IMR-90 (cell line): Measurements from ENCODE around the gene COMP. TPM values are rescaled to one million over a fixed set of nuclear protein-coding genes. Genes with fewer than 3 reads are reported as not detected.

Source experiments
- ATAC-seq: fragments of 200-7000 bp; cut with Tn5 transposase; 2 replicates; pipeline ENCODE4 v1.9.1; 2020; ENCODE audit warnings: low read depth, mild to moderate bottlenecking, moderate library complexity
- BruUV-seq: library from RNA; stranded (reverse); fragments of 400-500 nt; replicated peaks from 2 replicates; lab custom pipeline; 2021; lab: Mats Ljungman, UMichigan
- CTCF ChIA-PET: fragments of 300-600 bp; formaldehyde crosslinking; extraction: SDS; loops from one replicate; lab custom pipeline; 2021; ENCODE audit warnings: antibody characterized with exemption; lab: Yijun Ruan, JAX
- POLR2A ChIA-PET: fragments of 300-600 bp; sonication (Branson Sonifier 250); formaldehyde crosslinking; loops from one replicate; lab custom pipeline; 2022; ENCODE audit warnings: antibody characterized with exemption; ENCODE audit not compliant: unreplicated experiment; lab: Charles Lee
- DNase-seq: peaks from one replicate; pipeline ENCODE4 v3.0.0; 2013
- H2AFZ ChIP-seq: replicated peaks from 2 replicates; pipeline ENCODE3; 2013; ENCODE audit warnings: low read length, mild to moderate bottlenecking; ENCODE audit not compliant: poor library complexity
- H2AK5ac ChIP-seq: 2 replicates; pipeline ENCODE4 v1.6.1; 2013; ENCODE audit warnings: low read depth, low read length, inconsistent platforms
- H2AK9ac ChIP-seq: replicated peaks from 2 replicates; pipeline ENCODE3; 2013; ENCODE audit warnings: mild to moderate bottlenecking, low read depth, low read length, moderate library complexity; ENCODE audit not compliant: poor library complexity
- H2BK120ac ChIP-seq: 2 replicates; pipeline ENCODE4 v1.6.1; 2013; ENCODE audit warnings: low read depth, low read length, inconsistent platforms
- H2BK15ac ChIP-seq: 3 replicates; pipeline ENCODE4 v1.6.1; 2013; ENCODE audit warnings: low read depth, low read length, inconsistent platforms
- H2BK20ac ChIP-seq: 2 replicates; pipeline ENCODE4 v1.6.1; 2013; ENCODE audit warnings: low read depth, mild to moderate bottlenecking, inconsistent platforms, low read length, moderate library complexity
- H2BK5ac ChIP-seq: 2 replicates; pipeline ENCODE4 v1.6.1; 2013; ENCODE audit warnings: mild to moderate bottlenecking, low read depth, low read length, inconsistent platforms; ENCODE audit not compliant: poor library complexity, severe bottlenecking
- H3K14ac ChIP-seq: replicated peaks from 2 replicates; pipeline ENCODE4 v1.6.1; 2013; ENCODE audit warnings: low read depth, low read length, inconsistent platforms
- H3K18ac ChIP-seq: 2 replicates; pipeline ENCODE4 v1.6.1; 2013; ENCODE audit warnings: low read depth, low read length, control low read depth
- H3K23ac ChIP-seq: 2 replicates; pipeline ENCODE4 v1.6.1; 2013; ENCODE audit warnings: low read depth, low read length, inconsistent platforms
- H3K27ac ChIP-seq: 2 replicates; pipeline ENCODE4 v1.5.1; 2013; ENCODE audit warnings: mild to moderate bottlenecking, control low read depth, low read length; ENCODE audit not compliant: insufficient read depth
- H3K27me3 ChIP-seq: 2 replicates; pipeline ENCODE4 v1.6.1; 2013; ENCODE audit warnings: low read length; ENCODE audit not compliant: control insufficient read depth, insufficient read depth
- H3K36me3 ChIP-seq: 2 replicates; pipeline ENCODE4 v1.6.1; 2013; ENCODE audit warnings: low read length, mixed read lengths; ENCODE audit not compliant: control insufficient read depth, insufficient read depth
- H3K4ac ChIP-seq: 2 replicates; pipeline ENCODE4 v1.6.1; 2013; ENCODE audit warnings: low read depth, low read length, inconsistent platforms
- H3K4me1 ChIP-seq: 2 replicates; pipeline ENCODE4 v1.6.1; 2013; ENCODE audit warnings: low read length, mixed read lengths; ENCODE audit not compliant: control insufficient read depth, insufficient read depth
- H3K4me2 ChIP-seq: 2 replicates; pipeline ENCODE4 v1.6.1; 2013; ENCODE audit warnings: low read depth, mild to moderate bottlenecking, control low read depth, low read length, moderate library complexity
- H3K4me3 ChIP-seq: 2 replicates; pipeline ENCODE4 v1.5.1; 2013; ENCODE audit warnings: low read depth, mild to moderate bottlenecking, control low read depth, low read length, moderate library complexity; ENCODE audit not compliant: insufficient read depth
- H3K56ac ChIP-seq: 2 replicates; pipeline ENCODE4 v1.6.1; 2013; ENCODE audit warnings: low read length, inconsistent platforms; ENCODE audit not compliant: insufficient read depth; ENCODE audit errors: extremely low read depth
- H3K79me1 ChIP-seq, 2 experiments: 2 replicates each; pipeline ENCODE4 v1.6.1; 2013; ENCODE audit warnings: low read length in 2 of 2, inconsistent platforms in 1 of 2, low read depth in 1 of 2
- H3K9ac ChIP-seq: 2 replicates; pipeline ENCODE4 v1.6.1; 2013; ENCODE audit warnings: low read depth, low read length, control low read depth
- H3K9me1 ChIP-seq: 2 replicates; pipeline ENCODE4 v1.6.1; 2013; ENCODE audit warnings: low read length, inconsistent platforms; ENCODE audit not compliant: insufficient read depth
- H3K9me3 ChIP-seq: 2 replicates; pipeline ENCODE4 v1.6.1; 2013; ENCODE audit warnings: low read length; ENCODE audit not compliant: control insufficient read depth, insufficient read depth
- H4K20me1 ChIP-seq: 2 replicates; pipeline ENCODE4 v1.6.1; 2013; ENCODE audit warnings: low read length, inconsistent platforms; ENCODE audit not compliant: insufficient read depth
- H4K5ac ChIP-seq: 2 replicates; pipeline ENCODE4 v1.6.1; 2013; ENCODE audit warnings: mild to moderate bottlenecking, low read depth, low read length, control low read depth
- H4K8ac ChIP-seq, 2 experiments: 2 replicates each; pipeline ENCODE4 v1.6.1; 2013; ENCODE audit warnings: low read depth in 2 of 2, low read length in 2 of 2, control low read depth in 1 of 2, inconsistent platforms in 1 of 2
- H4K91ac ChIP-seq: 2 replicates; pipeline ENCODE4 v1.6.1; 2013; ENCODE audit warnings: low read depth, low read length, inconsistent platforms; ENCODE audit not compliant: insufficient read depth
- BHLHE40 ChIP-seq: fragments of 150-350 bp; IDR thresholded peaks from 2 replicates; pipeline ENCODE4 v1.6.1; 2016; ENCODE audit warnings: mild to moderate bottlenecking, low read depth, low read length
- CEBPB ChIP-seq: IDR thresholded peaks from 2 replicates; pipeline ENCODE4 v1.6.1; 2012; ENCODE audit warnings: low read depth, low read length, improper control_type of control experiment
- CHD1 ChIP-seq: IDR thresholded peaks from 2 replicates; pipeline ENCODE4 v1.6.1; 2012; ENCODE audit warnings: low read depth, low read length, improper control_type of control experiment
- FOS ChIP-seq: fragments of 150-350 bp; IDR thresholded peaks from 2 replicates; pipeline ENCODE4 v1.6.1; 2016; ENCODE audit warnings: low read depth, low read length
- MAFK ChIP-seq: IDR thresholded peaks from 2 replicates; pipeline ENCODE4 v1.6.1; 2012; ENCODE audit warnings: low read depth, low read length, improper control_type of control experiment
- MAZ ChIP-seq: IDR thresholded peaks from 2 replicates; pipeline ENCODE4 v1.6.1; 2012; ENCODE audit warnings: low read depth, mild to moderate bottlenecking, low read length, improper control_type of control experiment, moderate library complexity, borderline replicate concordance
- MXI1 ChIP-seq: IDR thresholded peaks from 2 replicates; pipeline ENCODE4 v1.6.1; 2012; ENCODE audit warnings: low read depth, mild to moderate bottlenecking, low read length, moderate library complexity, borderline replicate concordance
- NFE2L2 ChIP-seq: fragments of 150-350 bp; IDR thresholded peaks from 2 replicates; pipeline ENCODE4 v1.6.1; 2016; ENCODE audit warnings: low read depth, mild to moderate bottlenecking, low read length
- POLR2A ChIP-seq: IDR thresholded peaks from 2 replicates; pipeline ENCODE4 v1.6.1; 2012; ENCODE audit warnings: mild to moderate bottlenecking, low read depth, low read length
- RAD21 ChIP-seq: IDR thresholded peaks from 2 replicates; pipeline ENCODE4 v1.6.1; 2012; ENCODE audit warnings: low read length, improper control_type of control experiment
- RCOR1 ChIP-seq: IDR thresholded peaks from 2 replicates; pipeline ENCODE4 v1.6.1; 2012; ENCODE audit warnings: mild to moderate bottlenecking, low read length, improper control_type of control experiment; ENCODE audit not compliant: insufficient replicate concordance
- RFX5 ChIP-seq: IDR thresholded peaks from 2 replicates; pipeline ENCODE4 v1.8.0; 2012; ENCODE audit warnings: low read depth, mild to moderate bottlenecking, low read length, moderate library complexity
- SMC3 ChIP-seq: fragments of 150-350 bp; IDR thresholded peaks from 2 replicates; pipeline ENCODE4 v1.6.1; 2016; ENCODE audit warnings: low read depth, mild to moderate bottlenecking, antibody characterized with exemption, low read length, moderate library complexity
- USF2 ChIP-seq: fragments of 150-350 bp; IDR thresholded peaks from 2 replicates; pipeline ENCODE4 v1.6.1; 2017; ENCODE audit warnings: mild to moderate bottlenecking, antibody characterized with exemption, low read length, low read depth
- WGBS, 2 experiments: methylation state at CpG; one replicate each; pipeline versions ENCODE4 v1.1.5 to v1.1.7; 2013; ENCODE audit warnings: missing lambda C conversion rate in 2 of 2; ENCODE audit not compliant: insufficient read length in 1 of 2; ENCODE audit errors: extremely low coverage in 2 of 2; 5-methylcytosine and 5-hydroxymethylcytosine counted together
- dilution Hi-C: fragments of 300-500 bp; cut with HindIII; formaldehyde crosslinking; loops from one replicate; pipeline ENCODE4 v1.14.3; 2018; ENCODE audit warnings: low sequenced_read_pairs; ENCODE audit not compliant: unreplicated experiment
- in situ Hi-C: fragments of 300-500 bp; cut with MboI; formaldehyde crosslinking; loops from 3 replicates; pipeline ENCODE4 v1.14.3; 2019; ENCODE audit warnings: low sequenced_read_pairs, inconsistent platforms, mixed read lengths
- intact Hi-C: fragments of 100-400 bp; cut with micrococcal nuclease; formaldehyde crosslinking; loops from 2 replicates; pipeline ENCODE4 v1.10.0; 2022
- polyA plus RNA-seq, 3 experiments: library from polyadenylated mRNA; depleted of rRNA; stranded (reverse); fragments of >200 nt; gene quantifications; 2 replicates each; pipeline ENCODE4 v1.2.3, GENCODE V29; 2012; ENCODE audit warnings: low replicate concordance in 1 of 3
- total RNA-seq: library from RNA; depleted of rRNA; stranded (reverse); fragments of >200 nt; gene quantifications from 2 replicates; pipeline ENCODE4 v1.2.3, GENCODE V29; 2012
- TF ChIP-seq, protein P1 (sequence below): conservative IDR thresholded peaks from 2 replicates; pipeline ENCODE4 v1.5.1; 2012; ENCODE audit warnings: mild to moderate bottlenecking, low read depth, low read length, improper control_type of control experiment
- TF ChIP-seq, protein P2 (sequence below): fragments of 150-350 bp; IDR thresholded peaks from 2 replicates; pipeline ENCODE4 v1.6.1; 2016; ENCODE audit warnings: low read depth, mild to moderate bottlenecking, low read length, moderate library complexity, borderline replicate concordance

COMP gene
- total and polyA plus RNA-seq, 2 of the 4 experiments (the other 2 are of a cell fraction): under 0.01 to 0.43 TPM

GRCh38 chr19:18764591-18765051 lies 26.5 kb downstream of the COMP start:
- no peak overlapping the region for H4K91ac ChIP-seq
- ChIA-PET CTCF (no interaction called here), POLR2A (no interaction called here)
- H4K8ac ChIP-seq: no peak overlapping the region
- H2BK20ac ChIP-seq: no peak overlapping the region
- no peak overlapping the region for H3K4me2 ChIP-seq
- peaks cover 4% of the 10 kb centered on the region for H3K4me1 ChIP-seq
- H2AK9ac ChIP-seq: no peak overlapping the region
- H3K4ac ChIP-seq: no peak overlapping the region
- H2BK120ac ChIP-seq: no peak overlapping the region
- no peaks in the 10 kb centered on the region for H3K27me3 ChIP-seq
- H3K9me3 ChIP-seq: no peaks in the 10 kb centered on the region
- H2AK5ac ChIP-seq: no peak overlapping the region
- H2AFZ ChIP-seq: no peak overlapping the region
- H3K9me1 ChIP-seq: 0 out of 2 replicates have a peak, but pooled peaks cover 3% of the 10 kb centered on the region
- H3K36me3 ChIP-seq: peaks cover 3% of the 10 kb centered on the region; the same call in 1 of the 2 replicates
- H3K9ac ChIP-seq: no peak overlapping the region
- no peak overlapping the region for H3K18ac ChIP-seq
- intact Hi-C loops: no loop called here
- 93% methylated on average over 2 of the region's 4 CpGs; no CpG with 5 or more reads in 1 of the 2 experiments for WGBS, 2 experiments
- H3K14ac ChIP-seq: no peak overlapping the region
- no peak overlapping the region for H3K27ac ChIP-seq
- H4K5ac ChIP-seq: no peak overlapping the region
- BruUV-seq: no TSS peak
- H3K23ac ChIP-seq: no peak overlapping the region
- dilution Hi-C loops: no loop called here
- no peak overlapping the region for H3K56ac ChIP-seq
- in situ Hi-C loops: no loop called here
- H4K20me1 ChIP-seq: no peaks in the 10 kb centered on the region
- TF ChIP-seq POLR2A: no peak
- no peak for TF ChIP-seq RFX5
- TF ChIP-seq FOS: no peak
- no peak for TF ChIP-seq USF2
- TF ChIP-seq MAZ: no peak
- no peak for TF ChIP-seq RCOR1
- no peak for TF ChIP-seq MAFK
- no peak for TF ChIP-seq BHLHE40
- no peak for TF ChIP-seq SMC3
- TF ChIP-seq, protein P1, sequence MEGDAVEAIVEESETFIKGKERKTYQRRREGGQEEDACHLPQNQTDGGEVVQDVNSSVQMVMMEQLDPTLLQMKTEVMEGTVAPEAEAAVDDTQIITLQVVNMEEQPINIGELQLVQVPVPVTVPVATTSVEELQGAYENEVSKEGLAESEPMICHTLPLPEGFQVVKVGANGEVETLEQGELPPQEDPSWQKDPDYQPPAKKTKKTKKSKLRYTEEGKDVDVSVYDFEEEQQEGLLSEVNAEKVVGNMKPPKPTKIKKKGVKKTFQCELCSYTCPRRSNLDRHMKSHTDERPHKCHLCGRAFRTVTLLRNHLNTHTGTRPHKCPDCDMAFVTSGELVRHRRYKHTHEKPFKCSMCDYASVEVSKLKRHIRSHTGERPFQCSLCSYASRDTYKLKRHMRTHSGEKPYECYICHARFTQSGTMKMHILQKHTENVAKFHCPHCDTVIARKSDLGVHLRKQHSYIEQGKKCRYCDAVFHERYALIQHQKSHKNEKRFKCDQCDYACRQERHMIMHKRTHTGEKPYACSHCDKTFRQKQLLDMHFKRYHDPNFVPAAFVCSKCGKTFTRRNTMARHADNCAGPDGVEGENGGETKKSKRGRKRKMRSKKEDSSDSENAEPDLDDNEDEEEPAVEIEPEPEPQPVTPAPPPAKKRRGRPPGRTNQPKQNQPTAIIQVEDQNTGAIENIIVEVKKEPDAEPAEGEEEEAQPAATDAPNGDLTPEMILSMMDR: no peak
- TF ChIP-seq CEBPB: no peak
- TF ChIP-seq, protein P2, sequence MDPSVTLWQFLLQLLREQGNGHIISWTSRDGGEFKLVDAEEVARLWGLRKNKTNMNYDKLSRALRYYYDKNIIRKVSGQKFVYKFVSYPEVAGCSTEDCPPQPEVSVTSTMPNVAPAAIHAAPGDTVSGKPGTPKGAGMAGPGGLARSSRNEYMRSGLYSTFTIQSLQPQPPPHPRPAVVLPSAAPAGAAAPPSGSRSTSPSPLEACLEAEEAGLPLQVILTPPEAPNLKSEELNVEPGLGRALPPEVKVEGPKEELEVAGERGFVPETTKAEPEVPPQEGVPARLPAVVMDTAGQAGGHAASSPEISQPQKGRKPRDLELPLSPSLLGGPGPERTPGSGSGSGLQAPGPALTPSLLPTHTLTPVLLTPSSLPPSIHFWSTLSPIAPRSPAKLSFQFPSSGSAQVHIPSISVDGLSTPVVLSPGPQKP: no peak
- no peak for TF ChIP-seq NFE2L2
- TF ChIP-seq RAD21: no peak
- no peak for TF ChIP-seq CHD1
- TF ChIP-seq MXI1: no peak
- H3K4me3 ChIP-seq: no peak overlapping the region
- no peak overlapping the region for H2BK5ac ChIP-seq
- DNase-seq: no peak
- no peak for ATAC-seq
- H2BK15ac ChIP-seq: no peak overlapping the region
- no peaks in the 10 kb centered on the region for H3K79me1 ChIP-seq
